Measurements from ENCODE around the gene FRAS1.

Gene FRAS1

GRCh38 chr4:78578674-78579425 is 521.7 kb downstream of the FRAS1 start:
- DNase-seq (ENCODE audit: low read depth in 2 of 2), result no peak

- no peak for DNase-seq (ENCODE audit: low read depth in 2 of 2)
Observed at GRCh38 chr4:78581618-78582017, 524.5 kb downstream of the FRAS1 start.

GRCh38 chr4:78584863-78585547 is 527.9 kb downstream of the FRAS1 start:
- DNase-seq (ENCODE audit: low read depth in 2 of 2), result no peak

- no peak for DNase-seq (ENCODE audit: low read depth in 2 of 2)
Observed at GRCh38 chr4:78585633-78586032, 528.5 kb downstream of the FRAS1 start.

GRCh38 chr4:78588894-78589545 is 531.9 kb downstream of the FRAS1 start:
- DNase-seq (ENCODE audit: low read depth in 2 of 2), result no peak

- no peak for DNase-seq (ENCODE audit: low read depth in 2 of 2)
Observed at GRCh38 chr4:78591404-78591803, 534.3 kb downstream of the FRAS1 start.

GRCh38 chr4:78592088-78592783 is 535.1 kb downstream of the FRAS1 start:
- no peak for DNase-seq (ENCODE audit: low read depth in 2 of 2)

Data from stimulated activated CD8-positive, alpha-beta memory T cell treated with anti-CD3 and anti-CD28 coated beads, Interleukin-15, amount 100 ng/mL, for 48 hours (primary cell).